Measurements from ENCODE around the gene PUS7L.
"Not testable (repeated sequence)": the region's sequence is repeated elsewhere in the genome, so short reads cannot be mapped to it uniquely, and the experiment has no call there.

Gene PUS7L

DNA sequence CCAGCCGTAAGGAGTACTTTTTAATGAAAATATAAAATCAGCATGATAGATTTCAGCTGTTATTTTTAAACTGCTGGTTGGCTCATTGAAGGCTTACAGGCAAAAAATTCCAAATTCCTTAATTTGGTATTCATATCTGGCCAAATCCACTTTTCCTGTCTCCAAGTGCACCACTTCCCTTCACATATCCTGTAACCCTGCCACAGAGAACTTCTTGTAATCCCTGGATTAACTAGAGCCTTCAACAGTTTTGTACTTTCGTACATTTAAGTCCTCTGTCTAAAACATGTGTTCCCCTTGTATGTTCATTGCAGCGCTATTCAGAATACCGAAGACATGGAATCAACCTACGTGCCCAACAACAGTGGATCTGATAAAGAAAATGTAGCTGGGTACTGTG lies 9.6 kb downstream of the PUS7L start:
- no peak for DNase-seq

DNA sequence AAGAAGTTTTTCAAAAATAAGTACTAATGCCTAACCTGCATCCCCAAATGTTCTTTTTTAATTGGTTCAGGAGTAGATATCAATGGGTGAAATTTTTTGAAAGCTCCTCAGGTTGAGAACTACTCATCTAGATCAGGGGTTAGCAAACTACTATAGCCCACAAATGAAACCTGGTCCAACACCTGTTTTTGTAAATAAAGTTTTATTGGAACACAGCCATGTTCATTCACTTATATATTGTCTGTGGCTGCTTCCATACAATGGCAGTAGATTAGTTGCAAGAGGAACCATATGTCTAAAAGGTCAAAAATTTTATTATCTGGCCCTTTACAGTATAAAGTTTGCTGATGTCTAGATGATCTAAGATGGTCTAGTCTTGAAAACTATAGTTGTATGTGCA lies 13.8 kb downstream of the PUS7L start:
- no peak for DNase-seq

DNA sequence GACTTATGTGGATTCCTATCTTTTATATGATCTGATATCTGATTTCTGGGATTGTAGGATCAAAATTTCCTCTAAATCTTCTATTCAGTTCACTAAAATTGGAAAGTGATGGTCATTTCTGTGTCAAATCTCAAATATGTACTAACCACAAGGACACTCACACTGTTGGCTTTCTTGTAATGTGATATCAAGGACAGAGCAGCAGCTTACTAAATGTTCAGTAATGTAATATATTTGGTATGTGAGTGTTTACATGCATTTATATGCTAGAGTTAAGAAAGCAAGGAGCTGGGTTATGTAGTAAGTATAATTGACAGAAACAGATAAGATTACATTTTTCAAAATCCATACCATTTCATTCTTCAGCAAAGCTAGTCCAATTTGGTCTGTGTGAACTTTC lies 16.5 kb downstream of the PUS7L start:
- no peak for DNase-seq

DNA sequence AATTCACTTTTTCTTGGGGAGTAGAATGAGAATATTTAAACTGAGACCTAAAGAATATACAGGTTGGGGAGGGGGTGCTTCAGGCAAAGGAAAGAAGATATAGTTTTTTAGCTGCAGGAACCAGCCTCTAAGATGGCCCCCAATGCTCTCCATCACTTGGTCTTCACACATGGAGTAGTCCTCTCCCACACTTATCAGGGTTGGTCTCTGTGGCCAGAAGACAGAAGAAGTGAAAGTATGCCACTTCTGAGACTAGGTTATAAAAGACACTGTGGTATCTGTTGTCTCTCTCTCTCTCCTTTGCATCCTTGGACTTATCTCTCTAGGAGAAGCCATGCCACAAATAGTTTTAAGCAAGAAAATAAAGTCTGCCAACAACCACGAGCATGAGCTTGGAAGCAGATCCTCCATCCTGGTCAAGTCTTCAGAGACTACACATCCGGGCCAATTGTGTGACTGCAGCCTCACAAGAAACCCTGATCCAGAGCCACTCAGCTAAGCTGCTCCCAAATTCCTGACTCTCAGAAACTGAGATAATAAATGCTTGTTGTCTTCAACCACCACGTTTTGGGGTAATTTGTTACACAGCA lies 18.0 kb downstream of the PUS7L start:
- no peak for DNase-seq

DNA sequence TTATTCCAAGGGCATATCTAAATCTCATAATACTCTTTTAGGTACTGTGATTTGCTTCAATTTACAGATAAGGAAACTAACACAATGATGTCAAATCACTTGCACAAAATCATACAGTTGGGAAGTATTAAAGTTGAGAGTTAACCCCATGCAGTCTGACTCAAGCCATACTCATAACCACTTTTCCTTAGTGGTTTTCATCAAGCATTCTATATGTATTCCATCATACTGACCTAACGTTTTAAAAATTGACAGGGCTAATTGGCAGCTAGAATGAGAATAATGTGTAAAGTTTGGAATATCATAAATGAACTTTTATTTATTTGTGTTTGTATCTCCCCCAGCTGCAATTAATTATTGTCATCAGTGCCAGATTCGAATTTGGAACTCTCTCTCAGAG lies 20.9 kb downstream of the PUS7L start:
- no peak for DNase-seq

DNA sequence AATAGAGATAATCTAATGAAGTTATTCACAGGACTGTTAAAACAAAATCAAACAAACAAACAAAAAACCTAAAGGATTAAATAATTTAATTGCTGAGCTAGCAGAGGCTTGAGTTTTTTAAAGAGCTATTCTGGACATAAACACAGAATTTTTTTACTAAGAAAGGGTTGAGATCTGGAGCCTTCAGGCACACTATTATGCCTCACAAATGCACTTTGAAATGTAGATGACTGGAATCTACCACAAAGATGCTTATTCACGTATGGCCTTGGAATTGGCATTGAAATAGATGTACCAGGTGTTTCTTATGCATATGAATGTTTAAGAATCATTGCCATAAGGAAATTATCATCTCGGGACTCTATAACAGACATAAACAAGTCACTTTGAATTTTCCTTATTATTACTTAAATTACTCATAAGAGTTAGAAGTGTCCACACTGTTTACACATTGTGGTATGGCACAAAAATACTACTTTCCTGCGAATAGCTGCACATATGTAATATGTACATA lies 21.6 kb downstream of the PUS7L start:
- no peak for DNase-seq

DNA sequence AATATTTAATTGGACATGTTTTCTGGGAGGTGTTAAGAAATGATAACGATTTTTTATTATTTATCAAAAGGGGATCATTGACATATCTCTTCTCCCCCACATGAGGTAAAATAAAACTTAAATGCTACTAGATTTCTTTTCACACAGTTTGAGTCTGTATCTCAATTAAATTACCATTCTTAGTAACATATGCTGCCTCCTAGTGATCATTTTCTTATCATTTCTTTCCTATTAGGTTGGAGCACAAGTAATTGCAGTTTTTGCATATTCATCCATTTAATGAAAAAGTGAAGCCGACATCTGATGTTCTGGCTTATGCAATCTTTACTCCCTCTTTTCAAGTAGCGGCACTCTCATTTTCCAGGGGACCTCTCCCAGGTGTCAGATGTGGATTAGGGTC lies 24.9 kb downstream of the PUS7L start:
- no peak for DNase-seq

DNA sequence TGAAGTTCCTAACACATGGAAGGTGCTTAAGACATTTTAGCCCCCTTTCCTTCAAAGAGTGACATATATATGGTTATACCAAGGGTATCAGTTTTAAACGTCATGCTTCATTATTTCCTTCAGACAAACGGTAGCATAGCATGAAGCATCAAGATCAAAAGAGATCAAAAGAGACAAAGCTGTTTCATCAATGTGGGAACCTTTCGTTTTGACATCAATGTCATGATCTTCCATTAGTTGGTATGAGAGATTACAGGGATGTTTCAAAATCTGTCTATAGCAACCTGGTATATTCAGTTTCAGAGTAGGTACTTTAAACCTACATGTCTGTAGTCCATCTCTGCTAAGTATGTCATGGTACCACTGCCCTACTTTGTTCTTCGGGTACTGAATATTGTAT lies 28.3 kb downstream of the PUS7L start:
- DNase-seq: no peak

DNA sequence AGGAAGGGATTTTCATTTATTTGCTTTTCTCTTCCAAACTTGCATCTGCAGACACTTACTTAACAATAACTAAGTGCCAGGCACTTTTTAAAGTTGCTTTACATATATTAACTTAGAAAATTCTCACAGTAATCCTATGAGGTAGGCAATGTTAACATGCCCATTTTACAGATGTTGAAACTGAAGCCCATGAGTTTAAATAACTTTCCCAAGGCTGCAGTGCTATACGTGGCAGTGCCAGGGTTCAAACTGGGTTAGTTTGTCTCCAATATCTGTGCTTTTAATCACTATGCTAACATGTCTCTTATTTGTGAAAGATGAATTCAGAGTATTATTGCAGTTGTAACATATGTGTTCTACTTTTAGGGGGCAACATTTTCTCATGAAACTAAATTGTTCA lies 29.9 kb downstream of the PUS7L start:
- DNase-seq: no peak

DNA sequence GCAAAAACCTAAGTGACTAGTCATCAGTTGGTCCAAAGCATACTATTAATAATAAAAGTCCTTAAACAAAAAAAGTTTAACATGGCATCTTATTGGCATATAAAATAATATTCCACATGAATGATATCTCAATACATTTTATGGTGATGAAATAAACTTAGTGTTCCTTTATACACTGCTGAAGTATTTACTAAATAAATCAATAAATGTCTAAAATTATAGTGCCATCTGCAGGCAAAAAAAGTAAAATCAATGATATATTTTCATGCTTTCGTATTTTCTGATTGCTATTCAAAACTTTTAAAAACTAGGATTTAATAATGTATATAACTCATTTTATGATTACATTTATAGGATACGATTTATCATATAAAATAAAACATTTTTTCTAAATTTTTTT lies 30.5 kb downstream of the PUS7L start:
- DNase-seq: no peak

DNA sequence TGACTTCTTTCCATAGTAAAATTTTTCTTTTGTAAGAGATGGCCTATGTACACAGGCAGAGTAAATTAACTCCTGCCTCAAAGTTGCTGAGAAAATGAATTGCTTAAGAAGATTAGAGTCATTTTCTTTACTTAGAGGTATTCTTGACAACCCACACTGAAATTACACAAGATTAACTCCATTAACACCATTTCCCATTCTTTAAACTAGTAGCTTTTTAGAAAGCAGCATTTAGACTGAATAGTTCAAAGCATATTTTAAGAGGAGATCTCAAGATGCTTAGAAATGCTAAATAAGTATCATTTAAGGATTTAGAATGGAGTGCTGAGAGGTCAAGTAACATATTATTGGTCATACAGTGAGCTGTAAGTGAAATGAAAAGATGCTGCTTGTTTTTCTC lies 35.5 kb downstream of the PUS7L start:
- no peak for DNase-seq

DNA sequence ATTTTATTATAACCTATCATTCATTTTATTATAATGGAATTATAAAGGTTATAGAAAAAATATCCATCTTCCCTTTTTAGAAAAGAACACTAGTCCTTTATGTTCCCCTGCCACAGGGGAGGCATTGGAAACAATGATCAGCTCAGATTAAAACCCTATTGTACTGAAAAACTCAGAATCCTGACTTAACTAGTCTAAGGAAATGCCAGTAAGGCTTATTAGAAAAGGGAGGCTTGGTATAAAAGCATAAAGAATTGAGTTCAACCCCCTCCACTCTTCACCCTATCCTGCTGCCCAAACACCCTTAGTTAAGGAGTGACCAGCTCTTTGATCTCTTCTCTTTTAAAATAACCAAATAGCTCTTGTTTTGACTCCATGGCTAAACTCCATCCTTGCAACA lies 36.0 kb downstream of the PUS7L start:
- no peak for DNase-seq

DNA sequence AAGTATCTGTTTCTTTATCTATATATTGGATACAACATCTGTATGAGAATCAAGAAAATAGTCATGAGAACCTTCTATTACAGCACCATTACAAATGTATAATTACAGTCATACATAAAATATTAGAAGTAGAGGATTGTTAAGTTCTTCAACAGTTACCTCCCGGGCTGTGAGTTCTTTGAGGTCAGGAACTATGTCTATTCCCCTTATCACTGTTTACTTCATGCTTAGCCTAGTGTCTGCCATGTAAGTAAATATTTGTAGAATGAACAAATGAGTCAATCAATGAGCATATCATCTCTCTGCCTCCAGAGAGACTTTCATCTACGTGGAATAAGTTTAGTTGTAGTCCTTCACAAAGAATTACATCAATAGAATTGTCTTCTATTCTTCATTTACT lies 47.2 kb downstream of the PUS7L start:
- DNase-seq: no peak

DNA sequence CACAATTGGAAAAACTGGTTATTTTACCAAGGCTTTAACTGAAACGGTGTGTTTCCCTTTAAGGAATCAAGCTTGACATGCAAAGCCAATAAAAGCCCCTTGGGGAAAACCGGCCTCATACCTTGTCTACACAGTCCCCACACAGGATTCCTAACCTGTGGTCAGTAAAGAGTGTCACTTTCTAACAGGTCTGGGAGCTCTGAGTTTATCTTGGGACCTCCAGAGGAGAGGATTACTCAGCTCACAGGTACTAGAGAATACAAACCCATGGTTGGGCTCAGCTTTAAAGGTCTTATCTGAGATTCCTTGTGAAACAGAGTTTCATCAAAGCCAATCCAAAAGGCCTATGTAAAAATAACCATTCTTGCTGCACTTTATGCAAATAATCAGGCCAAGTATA lies 54.8 kb downstream of the PUS7L start:
- not testable (repeated sequence) for DNase-seq

DNA sequence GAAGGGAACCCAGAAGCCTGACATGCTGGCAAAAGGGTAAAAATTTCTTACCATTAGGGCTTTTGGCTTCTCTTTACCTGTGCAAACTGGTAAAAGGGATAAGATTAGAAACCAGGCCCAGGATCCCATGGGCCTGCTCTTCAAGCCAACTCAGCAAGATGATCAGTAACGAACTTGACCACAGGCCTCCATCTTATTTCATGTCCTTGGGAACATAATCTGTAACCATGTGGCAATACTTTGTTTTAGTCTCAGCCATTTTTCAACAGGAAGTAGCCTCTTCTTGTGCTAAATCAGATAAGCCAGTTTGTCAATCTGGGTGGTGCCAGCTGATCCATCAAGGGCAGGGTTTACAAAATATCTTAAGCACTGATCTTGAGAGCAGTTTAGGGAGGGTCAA lies 57.4 kb downstream of the PUS7L start:
- not testable (repeated sequence) for DNase-seq

DNA sequence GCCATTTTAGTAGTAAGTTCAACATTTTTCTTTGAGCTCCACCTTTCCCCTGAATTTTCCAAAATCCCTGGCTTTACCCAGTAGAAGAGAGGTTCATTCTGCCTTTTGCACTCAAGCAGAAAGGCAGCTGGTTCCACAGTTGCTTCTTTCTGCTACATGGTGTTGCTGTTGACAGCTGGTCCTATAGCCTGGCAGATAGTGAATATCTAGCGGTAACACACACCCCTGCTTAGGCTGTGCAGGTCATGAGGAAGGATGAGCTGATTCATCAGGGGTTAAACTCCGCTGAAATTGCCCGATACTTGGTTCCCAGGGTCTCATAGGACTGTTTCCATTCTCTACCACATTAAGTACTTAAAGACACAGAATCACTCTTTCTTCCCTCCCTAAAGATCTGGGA lies 62.4 kb downstream of the PUS7L start:
- no peak for DNase-seq

DNA sequence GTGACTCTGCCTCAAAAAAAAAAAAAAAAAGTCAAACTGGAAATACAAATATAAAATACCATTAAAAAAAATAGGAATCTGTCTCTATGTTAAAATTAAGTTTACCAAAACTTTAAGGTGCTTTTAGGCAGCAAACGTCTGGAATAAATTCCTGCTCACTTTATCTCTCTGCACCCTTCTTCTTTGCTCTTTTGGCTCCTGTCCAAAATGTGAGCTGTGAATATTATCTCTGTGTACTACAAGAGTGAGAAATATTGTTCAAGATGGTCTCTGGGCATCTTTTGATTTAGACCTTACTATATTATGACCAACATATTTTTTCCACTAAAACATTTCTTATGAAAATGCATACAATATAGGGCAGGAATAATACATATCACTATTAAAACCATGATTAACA lies 63.7 kb downstream of the PUS7L start:
- DNase-seq: no peak

DNA sequence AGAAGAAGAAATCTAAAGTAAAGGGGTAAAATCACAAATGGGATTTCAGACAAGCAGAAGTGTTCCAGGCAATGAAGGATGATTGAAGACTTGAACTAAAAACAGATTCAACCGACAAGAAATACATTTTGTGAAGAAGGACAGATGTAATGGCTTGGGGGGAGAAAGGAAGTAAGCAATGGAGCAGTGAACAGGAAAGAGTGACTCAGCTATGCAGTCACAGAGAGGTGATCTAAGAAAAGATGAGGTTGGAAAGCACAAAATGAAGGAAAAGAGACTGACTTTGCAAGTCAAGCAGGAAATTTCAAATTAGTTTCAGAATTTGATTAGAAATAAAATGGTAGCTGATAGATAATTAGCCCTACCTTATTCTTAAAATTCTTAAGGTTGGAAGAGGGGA lies 66.5 kb downstream of the PUS7L start:
- no peak for DNase-seq

DNA sequence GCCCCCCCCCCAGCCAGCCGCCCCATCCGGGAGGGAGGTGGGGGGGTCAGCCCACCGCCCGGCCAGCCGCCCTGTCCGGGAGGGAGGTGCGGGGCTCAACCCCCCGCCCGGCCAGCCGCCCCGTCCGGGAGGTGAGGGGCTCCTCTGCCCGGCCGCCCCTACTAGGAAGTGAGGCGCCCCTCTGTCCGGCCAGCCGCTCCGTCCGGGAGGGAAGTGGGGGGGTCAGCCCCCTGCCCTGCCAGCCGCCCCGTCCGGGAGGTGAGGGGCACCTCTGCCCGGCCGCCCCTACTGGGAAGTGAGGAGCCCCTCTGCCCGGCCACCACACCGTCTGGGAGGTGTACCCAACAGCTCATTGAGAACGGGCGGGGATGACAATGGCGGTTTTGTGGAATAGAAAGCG lies 73.1 kb downstream of the PUS7L start:
- DNase-seq: not testable (repeated sequence)

DNA sequence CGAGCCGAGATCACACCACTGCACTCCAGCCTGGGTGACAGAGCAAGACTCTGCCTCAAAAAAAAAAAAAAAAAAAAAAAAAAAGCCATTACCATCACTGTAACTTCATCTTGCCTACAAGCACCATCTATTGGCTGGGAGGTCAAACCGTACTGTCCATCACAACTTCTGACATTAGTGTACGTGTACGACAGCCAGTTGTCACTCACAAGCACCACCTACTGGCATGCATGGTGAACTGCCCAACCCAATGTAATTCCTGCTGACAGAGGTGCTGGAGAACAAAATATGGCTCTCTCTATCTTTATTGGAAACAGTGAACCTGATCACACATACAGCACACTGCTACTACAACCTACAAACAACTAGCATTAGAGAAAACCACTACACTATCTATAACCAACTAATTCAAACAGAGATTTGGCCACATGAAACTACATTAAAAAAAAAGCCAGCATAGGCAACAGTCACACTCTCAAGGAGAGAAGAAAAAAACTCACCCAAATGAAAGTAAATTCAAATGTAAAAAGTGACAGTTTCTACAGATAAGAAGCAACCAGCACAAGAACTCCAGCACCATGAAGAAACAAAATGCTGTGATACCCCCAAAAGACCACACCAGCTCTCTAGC lies 82.3 kb downstream of the PUS7L start:
- DNase-seq: no peak

DNA sequence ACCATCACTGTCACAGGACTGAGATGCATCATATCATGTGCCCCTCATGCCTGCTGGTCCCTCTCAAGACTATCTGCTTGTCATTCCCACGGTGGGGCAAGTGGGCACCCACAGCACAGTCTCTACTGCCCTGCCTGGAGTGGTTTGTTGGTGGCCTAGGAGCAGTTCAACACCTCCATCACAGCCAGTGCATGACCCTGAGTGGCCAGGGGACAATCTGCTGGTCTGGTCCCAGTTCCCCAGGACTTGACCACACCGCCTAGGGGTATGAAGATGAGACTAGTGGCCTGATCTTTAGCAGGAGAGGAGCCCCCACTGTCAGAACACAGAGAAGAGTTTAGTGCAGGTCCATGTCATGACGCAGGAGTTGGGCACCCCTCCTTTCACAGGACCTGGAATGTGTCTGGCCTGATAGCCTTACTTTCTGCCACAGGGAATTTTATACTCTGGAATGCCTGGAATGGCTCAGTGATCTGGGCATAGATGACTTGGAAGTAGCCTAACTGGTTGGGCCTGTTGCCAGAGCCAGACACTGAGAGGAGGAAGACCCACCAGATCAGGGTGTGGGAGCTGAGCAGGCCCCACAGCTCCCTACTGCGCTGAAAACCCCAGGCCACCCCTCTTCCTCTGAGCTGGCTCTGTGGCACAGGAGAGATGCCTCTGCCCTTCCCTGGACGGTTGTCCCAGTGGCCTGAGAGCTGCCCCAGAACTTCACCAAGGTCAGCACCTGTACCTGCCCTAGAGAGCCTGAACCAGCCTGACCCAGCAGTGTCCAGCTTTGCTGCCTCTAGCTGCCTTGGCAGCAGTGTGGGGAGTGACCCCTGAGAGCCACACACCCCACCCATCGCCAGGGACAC lies 83.3 kb downstream of the PUS7L start:
- no peak for DNase-seq

DNA sequence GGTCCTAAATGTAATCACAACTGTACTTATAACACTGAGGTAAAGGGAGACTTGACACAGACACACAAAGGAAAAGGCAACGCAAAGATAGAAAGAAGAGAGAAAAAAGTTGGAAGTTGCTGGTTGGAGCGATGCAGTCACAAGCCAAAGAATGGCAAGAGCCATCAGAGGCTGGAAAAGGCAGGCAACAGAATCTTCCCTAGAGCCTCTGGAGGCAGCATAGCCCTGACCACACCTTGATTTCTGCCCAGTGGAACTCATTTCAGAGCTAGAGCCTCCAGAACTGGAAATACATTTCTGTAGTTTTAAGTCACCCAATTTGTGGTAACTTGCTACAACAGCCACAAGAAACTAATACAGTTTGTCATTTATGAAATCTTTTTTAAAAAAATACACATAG lies 89.2 kb downstream of the PUS7L start:
- no peak for DNase-seq
